Stimulated activated CD4-positive, alpha-beta T cell treated with anti-CD3 and anti-CD28 coated beads, Interleukin-1b, Interleukin-23, amount 100 ng/mL, for 1 hour (primary cell): ENCODE results near the gene COX20.
"Not testable (repeated sequence)": the region's sequence is repeated elsewhere in the genome, so short reads cannot be mapped to it uniquely, and the experiment has no call there.

ENCODE experiments used
- DNase-seq, 2 donors: peaks; one replicate each; pipeline ENCODE4 v3.0.0-alpha.2; 2020; ENCODE audit warnings: low read depth in 2 of 2

The COX20 gene

GRCh38 chr1:244835276-244836134 is at the start of gene COX20:
Gene COX20 (plus strand): TSS chr1:244835658. CDS start chr1:244835715, 57 bp downstream.
- DNase-seq = peak; percentile 69 to 82

DNA sequence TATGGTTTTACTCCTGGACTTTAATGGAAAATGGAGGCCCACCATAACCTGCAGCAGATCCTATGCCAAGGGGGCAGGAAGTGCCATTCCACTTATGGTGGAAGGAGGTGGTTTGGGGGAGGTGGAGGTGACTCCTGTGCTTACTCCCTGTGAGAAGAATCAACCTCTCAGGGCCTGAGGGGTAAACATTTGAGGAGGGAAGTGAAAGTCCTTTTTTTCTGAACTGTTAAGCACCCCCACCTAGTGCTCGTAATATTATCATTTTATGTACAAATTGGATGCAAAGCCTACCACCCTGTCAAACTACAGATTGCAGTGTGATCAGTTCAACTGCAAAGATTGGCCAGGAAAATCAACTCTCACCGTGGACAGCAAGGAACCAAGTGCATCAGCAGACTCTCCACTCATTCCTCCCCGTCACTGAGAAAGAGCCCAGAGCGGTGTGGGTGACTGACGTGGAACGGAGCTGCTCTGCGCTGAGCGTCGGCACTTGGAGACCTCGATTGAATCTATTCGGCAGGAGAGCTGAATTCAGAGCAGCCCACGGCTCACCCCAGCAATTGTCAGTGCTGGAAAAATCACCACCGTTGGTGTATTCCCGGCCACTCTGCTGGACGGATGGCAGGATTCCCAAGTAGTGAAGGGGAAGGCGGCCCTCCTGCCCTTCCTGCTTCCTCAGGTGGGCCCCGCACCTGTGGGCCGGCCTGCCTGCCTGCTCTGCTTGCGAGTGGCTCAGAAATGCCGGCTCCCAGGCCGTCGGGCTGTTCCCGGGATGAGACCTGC is 46.8 kb upstream of the COX20 start:
- DNase-seq = no peak

- no peak for DNase-seq
Measured at GRCh38 chr1:244789276-244789580, 46.2 kb upstream of the COX20 start.

- no peak for DNase-seq
Measured at GRCh38 chr1:244789731-244790130, 45.7 kb upstream of the COX20 start.

GRCh38 chr1:244791061-244791460 is 44.4 kb upstream of the COX20 start:
- DNase-seq = no peak

DNA sequence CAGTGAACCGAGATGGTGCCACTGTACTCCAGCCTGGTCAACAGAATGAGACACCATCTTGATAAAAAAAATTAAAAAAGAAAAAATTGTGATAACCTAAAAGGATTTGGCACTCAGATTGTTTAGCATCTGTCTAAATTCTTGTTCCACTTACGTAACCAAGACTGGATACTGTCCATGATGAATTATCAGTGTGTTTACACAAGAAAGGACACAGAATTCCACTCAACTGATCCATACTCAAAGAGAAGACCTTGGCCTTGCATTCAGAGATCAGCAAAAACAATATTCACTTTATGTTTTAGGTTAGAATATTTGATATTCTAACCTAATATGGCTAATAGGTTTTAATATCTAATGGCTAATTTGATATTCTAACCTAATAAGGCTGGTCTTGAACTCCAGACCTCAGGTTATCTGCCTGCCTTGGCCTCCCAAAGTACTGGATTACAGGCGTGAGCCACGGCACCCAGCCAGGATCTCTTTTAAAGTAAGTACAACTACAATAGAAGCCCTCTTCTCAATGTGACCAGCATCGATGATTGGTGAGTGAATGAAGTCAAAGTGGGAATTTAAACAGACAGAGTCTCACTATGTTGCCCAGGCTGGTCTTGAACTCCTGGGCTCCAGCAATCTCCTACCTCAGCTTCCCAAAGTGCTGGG is 43.1 kb upstream of the COX20 start:
- DNase-seq = no peak

DNA sequence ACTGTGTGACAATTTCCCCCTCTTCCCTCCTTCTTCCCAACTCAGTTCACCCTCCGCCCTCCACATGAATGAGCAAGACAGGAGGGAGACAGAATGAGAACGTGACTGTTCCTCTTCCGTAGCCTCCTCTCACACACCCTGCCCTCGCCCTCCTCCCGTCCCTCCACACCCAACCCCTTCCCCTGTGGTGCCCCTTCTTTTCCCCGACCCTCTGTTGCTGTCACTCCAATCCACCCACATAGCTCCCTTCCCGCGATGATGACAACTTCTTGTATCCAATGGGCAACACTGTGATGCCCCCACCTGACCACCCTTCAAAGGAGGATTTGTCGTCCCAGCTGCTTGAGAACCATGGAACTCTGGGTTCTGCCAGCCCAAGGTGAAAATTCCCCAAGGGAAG is 41.4 kb upstream of the COX20 start:
- DNase-seq = no peak

- not testable (repeated sequence) for DNase-seq
Measured at GRCh38 chr1:244794516-244794915, 40.9 kb upstream of the COX20 start.

DNA sequence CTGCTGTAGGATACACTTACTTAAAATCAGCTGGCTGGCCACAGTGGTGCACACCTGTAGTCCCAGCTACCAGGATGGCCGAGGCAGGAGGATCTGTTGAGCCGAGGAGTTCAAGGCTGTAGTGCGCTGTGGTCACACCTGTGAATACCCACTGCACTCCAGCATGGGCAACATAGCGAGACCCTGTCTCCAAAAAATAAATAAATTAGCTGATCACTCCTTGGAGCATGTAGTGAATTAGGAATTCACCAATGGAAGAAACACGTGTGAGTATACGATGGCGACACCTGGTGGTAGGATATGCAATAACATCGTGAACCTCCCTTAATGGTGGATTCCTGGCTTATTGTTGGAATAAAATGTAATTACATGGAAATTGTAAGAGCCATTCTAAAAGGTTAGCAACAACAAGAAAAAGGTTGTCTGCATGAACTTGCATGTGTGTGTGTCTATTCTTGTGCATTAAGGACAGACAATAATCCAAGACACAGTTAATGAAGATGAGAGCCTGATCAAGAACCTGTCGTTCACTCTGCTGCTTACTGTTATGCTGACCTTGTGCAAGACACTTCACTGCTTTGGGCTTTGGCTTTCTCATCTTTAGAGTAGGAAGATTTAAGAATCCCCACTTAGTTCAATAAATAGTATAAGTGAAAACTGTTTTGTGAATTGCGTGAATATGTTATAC is 38.6 kb upstream of the COX20 start:
- DNase-seq = peak; percentile 7 to 40

DNA sequence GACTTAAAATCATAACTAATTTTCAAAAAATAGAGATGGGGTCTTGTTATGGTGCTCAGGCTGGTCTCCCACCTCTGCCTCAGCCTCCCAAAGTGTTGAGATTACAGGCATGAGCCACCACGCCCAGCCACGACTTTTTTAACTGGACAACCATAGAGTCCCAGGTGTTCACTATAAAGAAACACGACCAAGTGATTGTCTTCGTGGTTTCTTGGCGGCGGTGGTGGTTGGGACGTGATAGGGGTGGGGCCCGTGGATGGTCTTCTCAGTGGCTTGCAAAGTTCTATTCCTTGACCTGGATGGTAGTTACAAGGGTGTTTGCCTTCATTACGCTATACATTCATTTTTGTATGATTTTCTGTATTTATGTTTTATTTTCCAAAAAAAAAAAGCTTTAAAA is 34.6 kb upstream of the COX20 start:
- DNase-seq = no peak

- DNase-seq = peak in 1 of 2 donors; percentile 17
Measured at GRCh38 chr1:244801246-244801645, 34.2 kb upstream of the COX20 start.

DNA sequence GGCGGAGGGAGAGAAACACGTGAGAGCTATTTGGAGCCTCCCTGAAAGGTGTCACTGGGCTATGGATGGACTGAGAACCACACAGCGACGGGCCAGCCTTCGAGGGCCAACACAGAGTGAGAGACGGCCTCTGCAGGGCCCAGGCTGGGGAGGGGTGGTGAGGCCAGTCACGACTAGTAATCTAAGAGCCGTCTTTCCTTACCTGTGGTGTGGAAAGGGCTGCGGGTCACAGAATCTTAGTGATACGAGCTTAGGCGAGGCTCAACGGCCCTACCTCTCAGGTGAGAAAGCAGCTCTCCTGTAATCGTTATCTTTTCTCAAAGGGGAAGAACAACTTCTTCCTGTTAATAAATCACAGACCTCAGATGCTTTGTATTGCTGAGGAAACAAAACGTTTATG is 33.4 kb upstream of the COX20 start:
- DNase-seq = no peak

- no peak for DNase-seq
Measured at GRCh38 chr1:244802556-244803239, 32.8 kb upstream of the COX20 start.

GRCh38 chr1:244804841-244805240 is 30.6 kb upstream of the COX20 start:
- DNase-seq = no peak

DNA sequence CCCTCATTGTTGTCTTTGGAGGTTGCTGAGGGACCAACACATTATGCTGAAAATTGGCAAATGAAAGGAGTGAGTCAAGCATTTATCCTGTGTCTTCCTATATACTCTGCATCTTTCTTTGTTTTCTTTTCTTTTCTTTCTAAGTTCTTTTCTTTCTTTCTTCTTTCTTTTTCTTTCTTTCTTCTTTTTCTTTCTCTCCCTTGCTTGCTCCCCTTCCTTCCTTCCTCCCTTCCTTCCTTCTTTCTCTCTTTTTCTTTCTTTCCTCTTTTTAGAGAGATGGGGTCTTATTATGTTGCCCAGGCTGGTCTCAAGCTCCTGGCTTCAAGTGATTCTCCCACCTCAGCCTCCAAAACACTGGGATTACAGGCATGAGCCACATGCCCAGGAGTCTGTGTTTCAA is 28.3 kb upstream of the COX20 start:
- no peak for DNase-seq

DNA sequence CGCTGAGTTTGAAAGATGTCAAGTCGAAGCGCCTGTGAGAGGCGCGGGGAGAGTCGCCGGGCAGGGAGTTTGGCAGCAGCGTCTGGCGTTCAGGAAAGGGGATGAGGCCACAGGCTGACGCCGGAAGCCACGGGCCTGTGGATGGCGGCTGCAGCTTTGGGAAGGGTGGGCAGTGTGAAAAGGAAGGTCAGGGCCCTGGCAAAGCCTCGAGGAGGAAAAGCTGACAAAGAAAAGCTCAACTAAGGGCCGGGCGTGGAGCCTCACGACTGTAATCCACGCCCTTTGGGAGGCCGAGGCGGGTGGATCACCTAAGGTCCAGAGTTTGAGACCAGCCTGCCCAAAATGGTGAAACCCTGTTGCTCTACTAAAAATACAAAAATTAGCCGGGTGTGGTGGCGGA is 25.2 kb upstream of the COX20 start:
- no peak for DNase-seq

- no peak for DNase-seq
Measured at GRCh38 chr1:244813327-244813726, 22.1 kb upstream of the COX20 start.

GRCh38 chr1:244815600-244816099 is 19.8 kb upstream of the COX20 start:
- DNase-seq = no peak

- no peak for DNase-seq
Measured at GRCh38 chr1:244817415-244817894, 18.0 kb upstream of the COX20 start.

DNA sequence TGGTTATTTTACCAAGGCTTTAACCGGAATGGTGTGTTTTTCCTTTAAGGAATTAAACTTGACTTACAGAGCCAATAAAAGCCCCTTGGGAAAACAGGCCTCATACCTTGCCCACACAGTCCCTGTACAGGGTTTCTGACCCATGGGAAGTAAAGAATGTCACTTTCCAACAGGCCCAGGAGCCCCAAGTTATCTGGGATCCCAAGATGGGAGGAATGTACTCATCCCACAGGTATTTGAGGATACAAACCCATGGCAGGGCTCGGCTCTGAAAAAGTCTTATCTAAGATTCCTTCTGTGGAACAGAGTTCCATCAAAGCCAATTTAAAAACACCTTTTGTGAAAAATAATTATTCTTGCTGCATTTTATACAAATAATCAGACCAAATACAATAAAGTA is 15.3 kb upstream of the COX20 start:
- DNase-seq = no peak

GRCh38 chr1:244821134-244821533 is 14.3 kb upstream of the COX20 start:
- DNase-seq = no peak
